Upper lobe of left lung (tissue), 4 donors: Measurements from ENCODE around the gene RGS17.

ENCODE experiments used
- EP300 ChIP-seq, 4 donors: sonication (generic); formaldehyde crosslinking; IDR thresholded peaks; one replicate each; pipeline ENCODE4 v1.5.1; 2017; ENCODE audit warnings: antibody characterized with exemption in 4 of 4, control low read depth in 2 of 4
- POLR2A ChIP-seq, 4 donors: fragments of 450-650 bp; IDR thresholded peaks; one replicate each; pipeline ENCODE4 v1.5.1; 2016 to 2017; ENCODE audit warnings: antibody characterized with exemption in 4 of 4, mild to moderate bottlenecking in 2 of 4

- TF ChIP-seq EP300 (IDR thresholded peaks at IDR 0.05): no peak
- TF ChIP-seq POLR2A (IDR thresholded peaks at IDR 0.05): no peak
Measured at GRCh38 chr6:153018355-153018754, 112.7 kb downstream of the RGS17 start.
